Dendritic cell treated with granulocyte-macrophage colony-stimulating factor and Interleukin-4, amounts not matched to agents 40 ng/mL and 50 ng/mL, for 4 days (primary cell): ENCODE measurements around the gene TBX1.

Experiments used
- H3K27ac Mint-ChIP-seq: one replicate; pipeline ENCODE4 v1.8.0; 2022; ENCODE audit warnings: mild to moderate bottlenecking, mixed read lengths
- H3K27me3 Mint-ChIP-seq: one replicate; pipeline ENCODE4 v1.8.0; 2022; ENCODE audit warnings: mild to moderate bottlenecking, mixed read lengths
- H3K36me3 Mint-ChIP-seq: one replicate; pipeline ENCODE4 v1.8.0; 2022; ENCODE audit warnings: low read depth, mixed read lengths
- H3K4me1 Mint-ChIP-seq: one replicate; pipeline ENCODE4 v1.8.0; 2022; ENCODE audit warnings: low read depth, mixed read lengths
- H3K4me3 Mint-ChIP-seq: one replicate; pipeline ENCODE4 v1.8.0; 2022; ENCODE audit warnings: mild to moderate bottlenecking, moderate library complexity, mixed read lengths
- H3K9me3 Mint-ChIP-seq: one replicate; pipeline ENCODE4 v1.8.0; 2022; ENCODE audit warnings: mixed read lengths
- intact Hi-C: fragments of 100-400 bp; cut with micrococcal nuclease; formaldehyde crosslinking; loops from one replicate; pipeline ENCODE4 v1.15.0; 2022

The TBX1 gene

DNA sequence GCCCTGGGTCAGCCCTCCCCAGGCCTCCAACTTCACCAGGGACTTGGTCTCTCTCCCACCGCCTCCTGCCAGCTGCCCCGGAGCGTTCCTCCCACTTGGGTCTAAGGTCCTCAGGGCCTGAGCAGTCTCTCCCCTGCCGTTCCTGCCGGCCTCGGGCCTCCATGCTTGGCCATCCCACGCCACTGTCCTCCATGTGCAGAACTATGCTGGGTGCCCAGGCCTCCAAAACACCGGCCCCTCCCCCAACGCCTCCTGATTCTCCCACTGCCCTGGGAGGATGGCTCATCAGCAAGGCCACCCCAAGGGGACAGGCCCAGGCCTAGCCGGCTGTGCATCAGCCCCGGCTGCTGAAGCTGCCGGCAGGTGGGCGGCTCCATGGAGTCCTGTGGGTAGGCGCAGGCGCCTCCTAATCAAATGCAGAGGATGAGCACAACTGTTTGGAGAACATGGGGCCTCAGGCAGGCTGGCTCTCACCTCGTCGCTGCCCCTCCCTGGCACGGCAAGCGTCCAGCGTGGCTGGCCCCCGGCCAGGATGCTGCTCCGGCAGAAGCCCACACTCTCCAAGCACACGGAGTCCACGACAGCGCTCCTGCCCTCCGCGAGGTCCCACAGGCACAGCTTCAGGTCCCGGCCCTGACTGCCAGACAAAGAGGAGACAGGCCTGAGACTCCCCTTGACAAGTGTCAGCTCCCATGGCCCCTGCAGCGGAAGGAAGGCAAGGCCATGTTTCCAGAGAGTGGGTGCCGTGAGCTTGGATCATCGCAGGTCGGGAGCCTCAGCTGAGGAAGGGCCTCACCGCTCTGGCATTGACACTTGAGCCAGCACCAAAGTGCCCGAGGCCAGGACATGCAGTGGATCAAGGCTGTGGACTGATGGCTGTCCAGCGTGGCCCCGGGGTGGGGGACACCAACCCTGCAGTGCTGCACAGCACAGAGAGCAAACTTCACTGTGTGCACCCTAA lies 51.5 kb downstream of the TBX1 start:
- peaks cover 13% of the 10 kb centered on the region for H3K36me3 Mint-ChIP-seq
- H3K27me3 Mint-ChIP-seq = no peaks in the 10 kb centered on the region
- no peak overlapping the region for H3K4me3 Mint-ChIP-seq
- no peak overlapping the region for H3K27ac Mint-ChIP-seq
- no peaks in the 10 kb centered on the region for H3K9me3 Mint-ChIP-seq
- H3K4me1 Mint-ChIP-seq = no peaks in the 10 kb centered on the region
- intact Hi-C loops = no loop called here

DNA sequence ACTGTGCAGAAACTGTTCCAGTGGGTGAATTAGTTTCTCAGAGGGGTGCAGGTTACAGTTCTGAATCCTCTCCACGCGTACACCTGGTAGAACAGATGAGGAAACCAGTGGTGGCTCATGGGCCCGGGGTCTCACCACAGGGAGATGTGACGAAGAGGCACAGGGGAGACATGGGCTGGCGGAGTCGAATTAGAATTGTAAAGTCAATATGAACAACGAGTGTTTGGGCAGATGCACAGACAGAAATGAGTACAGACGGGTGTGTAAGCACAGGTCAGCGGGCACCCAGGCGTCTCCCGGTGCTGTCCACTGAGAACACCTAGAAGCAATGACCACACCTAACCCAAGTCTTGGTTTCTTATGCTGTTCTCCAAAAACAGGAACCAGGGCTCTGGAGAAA lies 52.3 kb downstream of the TBX1 start:
- no peaks in the 10 kb centered on the region for H3K9me3 Mint-ChIP-seq
- no peaks in the 10 kb centered on the region for H3K4me1 Mint-ChIP-seq
- no peak overlapping the region for H3K4me3 Mint-ChIP-seq
- peaks cover 13% of the 10 kb centered on the region for H3K36me3 Mint-ChIP-seq
- intact Hi-C loops = no loop called here
- no peak overlapping the region for H3K27ac Mint-ChIP-seq
- H3K27me3 Mint-ChIP-seq = no peaks in the 10 kb centered on the region

DNA sequence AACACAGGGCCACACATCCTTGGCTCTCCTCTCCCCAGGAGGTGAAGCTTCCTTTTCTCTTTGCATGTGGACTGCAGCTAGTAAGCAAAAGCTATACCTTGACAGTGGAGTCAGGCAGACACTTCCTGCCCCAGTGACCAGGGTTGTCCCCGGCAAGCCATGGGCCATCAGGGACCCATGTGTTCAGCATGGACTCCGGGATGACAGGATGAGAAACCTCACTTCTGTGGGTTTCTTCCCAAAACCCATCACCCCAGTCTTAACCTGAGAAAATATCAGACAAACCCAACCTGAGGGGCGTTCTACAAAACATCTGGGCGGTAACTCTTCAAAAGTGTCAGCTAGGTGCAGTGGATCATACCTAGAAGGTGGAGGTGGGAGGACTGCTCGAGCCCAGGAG lies 53.9 kb downstream of the TBX1 start:
- Mint-ChIP-seq H3K4me1 (no peaks in the 10 kb centered on the region), H3K9me3 (no peaks in the 10 kb centered on the region), H3K27ac (no peak overlapping the region), H3K27me3 (no peaks in the 10 kb centered on the region), H3K36me3 (peaks cover 13% of the 10 kb centered on the region), H3K4me3 (no peak overlapping the region)
- intact Hi-C loops = no loop called here

DNA sequence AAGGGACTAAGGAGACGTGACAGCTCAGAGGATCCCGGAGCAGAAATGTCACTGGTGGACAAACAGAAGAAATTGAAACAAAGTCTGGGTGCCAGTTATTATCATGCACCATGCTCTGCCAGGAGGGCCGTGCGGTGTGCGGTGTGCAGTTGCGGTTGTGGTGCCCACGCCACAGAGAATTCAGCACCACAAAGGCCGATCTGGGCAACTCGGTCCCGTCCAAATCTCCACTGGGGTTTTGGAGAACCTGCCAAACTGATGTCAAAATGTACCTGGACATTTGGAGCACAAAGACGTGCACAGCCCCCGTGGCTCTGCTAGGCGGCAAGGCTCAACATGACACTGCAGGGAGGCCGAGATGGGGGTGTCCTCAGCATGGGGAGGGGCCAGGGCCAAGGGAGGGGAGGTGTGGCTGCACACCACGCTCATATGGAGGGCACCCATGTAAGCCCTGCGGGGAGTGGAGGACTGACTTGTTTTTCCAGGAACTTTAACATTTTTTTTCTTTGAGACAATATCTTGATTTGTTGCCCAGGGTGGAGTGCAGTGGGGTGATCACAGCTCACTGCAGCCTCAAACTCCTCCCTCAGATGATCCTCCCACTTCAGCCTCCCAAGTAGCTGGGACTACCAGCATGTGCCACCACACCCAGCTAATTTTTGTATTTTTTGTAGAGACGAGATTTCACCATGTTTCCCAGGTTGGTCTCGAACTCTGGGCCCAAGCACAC lies 54.7 kb downstream of the TBX1 start:
- no peak overlapping the region for H3K4me3 Mint-ChIP-seq
- no peak overlapping the region for H3K27ac Mint-ChIP-seq
- no peaks in the 10 kb centered on the region for H3K9me3 Mint-ChIP-seq
- H3K4me1 Mint-ChIP-seq = no peaks in the 10 kb centered on the region
- intact Hi-C loops = no loop called here
- H3K36me3 Mint-ChIP-seq = peaks cover 13% of the 10 kb centered on the region
- no peaks in the 10 kb centered on the region for H3K27me3 Mint-ChIP-seq

DNA sequence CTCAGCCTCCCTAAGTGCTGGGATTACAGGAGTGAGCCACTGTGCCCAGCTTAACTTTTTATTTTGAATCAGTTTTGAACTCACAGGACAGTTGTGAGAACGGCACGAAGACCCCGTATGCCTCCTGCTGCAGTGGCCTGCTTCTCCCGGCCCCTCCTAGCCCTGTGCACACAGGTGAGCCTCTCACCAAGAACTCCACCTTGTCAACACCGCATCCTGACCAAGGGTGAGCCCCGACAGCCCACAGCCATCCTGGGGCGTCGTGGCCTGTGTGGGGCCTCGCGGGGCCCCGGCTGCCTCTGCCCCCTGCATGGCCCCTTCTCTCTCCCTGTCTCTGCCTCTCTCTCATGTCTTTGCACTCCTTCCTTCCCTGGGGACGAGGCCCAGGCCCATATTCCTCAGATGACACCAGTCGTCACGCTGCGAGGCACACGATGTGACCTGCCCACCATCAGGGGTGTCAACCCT lies 55.3 kb downstream of the TBX1 start:
- H3K4me3 Mint-ChIP-seq = no peak overlapping the region

DNA sequence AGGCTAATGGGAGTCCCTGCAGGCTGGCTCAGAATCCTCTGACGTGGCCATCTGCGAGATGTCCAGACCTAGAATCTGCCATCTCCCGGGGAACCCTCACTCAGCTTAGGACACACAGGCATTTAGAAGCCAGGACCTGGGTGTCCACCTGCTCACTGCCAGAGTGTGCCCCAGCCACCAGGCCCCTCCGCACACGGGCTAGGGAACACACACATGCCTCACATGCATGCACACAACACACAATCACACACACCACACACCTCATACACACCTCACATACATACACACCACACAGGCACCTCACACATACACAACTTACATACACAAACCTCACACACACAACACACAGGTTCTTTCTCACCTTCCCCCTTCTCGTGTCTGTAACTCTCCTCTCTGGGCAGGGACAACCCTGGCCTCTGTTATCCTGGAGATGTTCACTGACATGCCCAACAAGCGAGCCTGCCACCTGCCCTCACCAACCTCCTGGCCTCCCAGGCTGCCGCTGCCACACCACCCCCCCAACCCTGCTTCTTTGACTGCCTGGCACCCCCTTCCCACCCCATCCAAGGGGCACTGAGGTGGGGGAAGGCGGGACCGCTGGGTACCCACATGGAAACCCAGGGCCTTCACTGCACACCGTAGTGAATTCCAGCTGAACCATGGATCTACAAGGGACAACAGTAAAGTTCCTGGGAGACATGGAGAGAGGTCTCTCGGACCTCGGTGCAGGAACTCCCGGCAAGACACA lies 56.0 kb downstream of the TBX1 start:
- intact Hi-C loops = no loop called here
- H3K4me1 Mint-ChIP-seq = no peaks in the 10 kb centered on the region
- H3K4me3 Mint-ChIP-seq = no peak overlapping the region
- H3K27me3 Mint-ChIP-seq = no peaks in the 10 kb centered on the region
- H3K27ac Mint-ChIP-seq = no peak overlapping the region
- peaks cover 13% of the 10 kb centered on the region for H3K36me3 Mint-ChIP-seq
- no peaks in the 10 kb centered on the region for H3K9me3 Mint-ChIP-seq

More for the DNA sequence above, 55.3 kb downstream of the TBX1 start:
- no peaks in the 10 kb centered on the region for H3K9me3 Mint-ChIP-seq
- intact Hi-C loops = no loop called here
- no peaks in the 10 kb centered on the region for H3K4me1 Mint-ChIP-seq
- no peak overlapping the region for H3K27ac Mint-ChIP-seq
- H3K27me3 Mint-ChIP-seq = no peaks in the 10 kb centered on the region
- peaks cover 13% of the 10 kb centered on the region for H3K36me3 Mint-ChIP-seq
